GM19238 (cell line): ENCODE data around the gene DGKE.

Experiments
- DNase-seq: peaks from one replicate; pipeline ENCODE4 v3.0.0; 2011; ENCODE audit warnings: low spot score; ENCODE audit not compliant: insufficient read length

The DGKE gene

DNA sequence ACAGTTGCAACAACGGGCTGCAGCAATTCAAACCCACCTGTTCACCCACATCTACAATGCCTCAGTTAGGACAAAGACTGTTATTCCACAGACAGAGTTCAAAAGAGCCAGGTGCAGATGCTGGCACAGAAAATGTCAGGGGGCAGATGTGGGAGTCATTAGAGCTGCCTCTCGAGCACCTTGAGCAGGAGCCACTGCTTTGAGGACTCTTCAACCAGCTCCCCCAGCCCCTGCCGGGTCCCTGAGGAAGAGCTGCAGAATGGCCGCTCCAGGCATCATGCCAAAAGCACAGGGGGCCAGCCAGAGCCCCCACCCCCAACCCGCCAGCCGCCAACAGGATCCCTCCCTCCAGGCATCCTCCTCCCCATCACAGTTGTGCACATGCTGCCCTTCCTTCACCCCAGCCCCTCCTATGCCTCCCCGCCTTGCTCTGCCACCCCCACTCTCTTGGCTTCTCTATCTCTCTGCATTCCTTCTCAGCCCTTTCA is 21.0 kb upstream of the DGKE start:
- DNase-seq, result no peak

DNA sequence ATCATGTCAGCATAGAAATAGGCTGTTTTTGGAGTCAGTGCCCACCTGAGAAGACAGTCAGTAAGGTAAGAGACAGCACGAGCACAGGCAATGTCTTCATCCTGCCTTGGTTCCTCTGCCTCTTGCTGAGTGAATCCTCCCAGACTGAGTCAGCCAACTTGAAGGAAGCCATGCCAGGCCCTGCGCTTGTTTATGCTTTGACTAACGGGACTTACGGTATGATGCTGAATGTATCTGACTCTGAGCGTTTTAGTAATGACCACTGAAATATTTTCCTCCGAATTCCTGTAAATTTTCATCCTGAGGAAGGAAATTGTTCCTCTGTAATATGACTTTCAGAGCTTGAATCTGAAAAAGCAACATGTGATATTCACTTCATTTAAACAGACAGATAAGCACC is 18.2 kb upstream of the DGKE start:
- no peak for DNase-seq

DNA sequence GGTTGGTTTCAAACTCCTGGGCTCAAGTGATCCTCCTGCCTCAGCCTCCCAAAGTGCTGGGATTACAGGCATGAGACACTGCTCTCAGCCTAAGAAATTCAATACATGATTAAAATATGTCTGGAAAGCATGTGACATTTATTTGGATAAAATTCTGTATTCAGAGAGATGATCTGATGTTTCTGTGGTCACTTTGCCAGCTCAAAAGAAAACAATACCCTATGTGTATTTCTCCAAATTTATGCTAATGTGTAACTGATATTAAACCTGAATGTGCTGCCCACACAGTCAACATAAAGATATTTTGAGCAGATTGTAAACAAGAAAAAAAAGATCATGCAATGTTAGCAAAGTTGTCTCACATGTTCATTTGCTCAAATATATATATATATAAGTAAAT is 16.9 kb upstream of the DGKE start:
- DNase-seq, result no peak

GRCh38 chr17:56819030-56819429 is 14.9 kb upstream of the DGKE start:
- DNase-seq, result no peak

GRCh38 chr17:56819431-56820145 is 14.4 kb upstream of the DGKE start:
- peak; percentile 65 for DNase-seq

DNA sequence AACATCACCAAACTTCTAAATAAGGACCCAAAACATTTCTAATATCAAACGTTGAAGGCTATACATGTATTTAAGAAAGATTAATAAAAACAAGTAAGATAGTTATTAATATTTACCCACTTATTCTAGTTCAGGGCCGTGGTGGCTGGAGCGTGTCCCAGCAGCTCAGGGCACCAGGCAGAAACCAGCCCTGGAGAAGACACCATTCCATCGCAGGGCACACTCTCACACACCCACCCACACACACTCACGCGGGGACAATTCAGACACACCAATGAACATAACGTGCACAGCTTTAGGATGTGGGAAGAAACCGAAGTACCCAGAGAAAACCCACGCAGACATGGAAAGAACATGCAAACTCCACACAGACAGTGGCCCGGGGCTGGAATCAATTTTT is 13.7 kb upstream of the DGKE start:
- no peak for DNase-seq

GRCh38 chr17:56821847-56822534 is 12.0 kb upstream of the DGKE start:
- DNase-seq, result no peak

DNA sequence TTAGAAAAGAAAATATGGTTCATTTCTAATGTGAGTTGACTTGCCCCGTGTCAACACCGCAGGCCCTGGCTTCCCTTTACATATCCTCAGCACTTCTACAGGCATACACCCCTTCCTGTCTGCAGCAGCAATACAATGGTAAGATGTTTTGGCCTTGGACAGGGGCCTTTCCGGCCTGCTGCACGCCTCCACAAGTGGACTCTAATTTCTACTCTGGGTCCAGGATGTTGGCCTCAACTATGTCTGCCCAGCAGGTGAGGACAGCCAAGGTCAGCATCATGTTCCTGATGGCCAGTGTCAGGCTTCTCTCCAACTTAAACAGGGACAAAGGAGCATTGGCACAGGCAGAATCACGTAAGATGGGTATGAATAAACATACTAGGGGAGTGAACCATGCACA is 11.2 kb upstream of the DGKE start:
- no peak for DNase-seq

DNA sequence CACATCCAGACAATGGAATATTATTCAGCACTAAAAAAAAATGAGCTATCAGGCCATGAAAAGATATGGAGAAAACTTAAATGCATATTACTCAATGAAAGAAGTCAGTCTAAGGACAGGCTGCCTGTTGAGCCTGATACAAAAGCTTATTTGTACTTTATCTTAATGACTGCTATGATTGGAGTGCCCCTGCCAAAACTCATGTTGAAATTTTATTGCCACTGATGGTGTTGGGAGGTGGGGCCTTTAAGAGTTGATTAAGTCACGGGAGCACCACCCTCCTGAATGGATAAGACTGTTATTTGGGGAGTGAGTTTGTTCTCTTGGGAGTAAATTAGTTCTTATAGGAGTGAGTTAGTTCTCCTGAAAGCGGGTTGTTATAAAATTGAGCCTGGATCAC is 10.1 kb upstream of the DGKE start:
- no peak for DNase-seq

DNA sequence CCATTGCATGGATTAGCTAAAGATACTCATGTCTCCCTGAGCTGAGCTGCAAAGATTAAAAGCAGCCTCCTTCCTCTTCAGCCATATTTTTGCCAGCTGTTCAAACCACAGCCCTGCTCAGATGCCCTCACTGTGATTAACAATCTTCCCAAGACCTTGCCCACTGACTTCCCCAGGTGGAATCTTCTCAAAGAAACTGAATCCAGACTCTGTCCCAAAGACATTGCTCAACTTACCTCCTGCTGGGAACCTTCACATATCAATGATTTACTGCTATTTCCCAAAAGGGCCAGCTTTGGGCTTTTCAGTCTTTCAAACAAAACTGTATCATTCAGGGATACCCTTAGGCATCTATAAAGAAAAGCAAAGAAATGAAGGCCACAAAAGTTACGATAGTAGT is 9.4 kb upstream of the DGKE start:
- no peak for DNase-seq

GRCh38 chr17:56826611-56827414 is 7.1 kb upstream of the DGKE start:
- no peak for DNase-seq

- no peak for DNase-seq
These were observed 3.1 kb upstream of the DGKE start for GRCh38 chr17:56830726-56831368.

DNA sequence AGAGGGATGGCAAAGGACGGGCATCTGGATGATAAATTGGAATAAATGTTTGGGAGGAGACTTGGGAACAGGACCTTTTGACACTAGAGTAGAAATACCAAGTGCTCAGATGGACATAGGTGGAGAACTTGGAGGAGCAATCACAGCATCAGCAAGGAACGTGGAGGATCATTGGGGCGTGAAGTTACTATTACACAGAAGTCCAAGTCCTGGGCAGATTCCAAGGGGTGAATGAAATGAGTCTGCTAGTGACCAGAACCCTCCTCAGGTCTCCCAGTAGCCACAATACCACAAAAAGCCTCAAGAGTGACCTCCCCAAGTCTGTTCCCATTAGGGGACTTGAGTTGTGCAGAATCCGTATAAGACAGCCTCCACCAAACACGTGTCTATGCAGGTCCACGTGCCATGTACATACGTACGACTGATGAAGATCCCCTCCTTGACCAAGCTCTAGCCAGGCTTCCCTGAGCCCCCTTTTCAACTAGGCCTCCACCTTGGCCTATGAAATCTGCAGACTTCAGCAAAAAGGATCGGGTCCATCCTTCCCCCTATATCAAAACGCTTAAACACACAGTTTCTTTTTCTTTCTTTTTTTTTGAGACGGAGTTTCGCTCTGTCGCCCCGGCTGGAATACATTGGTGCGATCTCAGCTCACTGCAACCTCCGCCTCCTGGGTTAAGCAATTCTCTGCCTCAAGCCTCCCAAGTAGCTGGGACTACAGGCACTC is 2.4 kb upstream of the DGKE start:
- DNase-seq, result no peak

GRCh38 chr17:56832446-56832845 is 1.5 kb upstream of the DGKE start:
- DNase-seq, result no peak

DNA sequence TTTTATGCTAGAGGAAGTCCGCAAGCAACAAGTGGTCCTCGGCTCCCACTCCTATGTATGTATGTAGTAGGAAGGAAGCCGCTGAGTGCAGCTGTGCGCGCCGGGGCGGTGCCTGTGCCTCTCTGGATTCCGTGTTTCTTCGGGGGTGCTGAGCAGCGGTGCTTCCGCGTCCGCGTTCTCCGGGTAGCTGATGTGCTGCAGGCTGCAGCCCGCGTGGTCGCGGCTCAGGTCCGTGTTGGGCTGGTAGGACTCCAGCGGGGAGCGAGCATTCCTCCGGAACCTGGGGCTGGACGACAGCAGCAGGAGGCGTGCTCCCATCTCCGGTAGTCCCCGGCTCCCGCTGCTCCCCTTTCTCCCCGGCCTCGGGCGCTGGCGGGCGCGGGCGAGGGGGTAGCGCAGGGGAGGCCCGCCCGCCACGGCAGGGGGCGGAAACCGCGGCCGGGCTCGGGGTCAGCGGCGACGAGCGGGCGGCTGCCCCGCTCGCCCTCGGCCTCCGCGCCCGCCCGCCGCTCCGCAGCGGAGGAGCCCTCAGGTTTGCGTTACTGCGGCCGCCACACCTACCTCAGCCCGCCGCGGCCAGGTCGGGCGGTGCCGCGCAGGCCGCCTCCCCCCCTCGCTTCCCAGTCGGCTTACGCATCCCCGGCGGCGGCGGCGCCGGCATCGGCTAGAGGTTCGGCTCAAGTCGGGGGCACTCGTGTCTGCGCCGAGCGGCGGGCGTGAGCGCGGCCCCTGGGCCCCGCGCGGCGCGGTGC is 718 bp upstream of the DGKE start:
- peak; percentile 63 for DNase-seq

DNA sequence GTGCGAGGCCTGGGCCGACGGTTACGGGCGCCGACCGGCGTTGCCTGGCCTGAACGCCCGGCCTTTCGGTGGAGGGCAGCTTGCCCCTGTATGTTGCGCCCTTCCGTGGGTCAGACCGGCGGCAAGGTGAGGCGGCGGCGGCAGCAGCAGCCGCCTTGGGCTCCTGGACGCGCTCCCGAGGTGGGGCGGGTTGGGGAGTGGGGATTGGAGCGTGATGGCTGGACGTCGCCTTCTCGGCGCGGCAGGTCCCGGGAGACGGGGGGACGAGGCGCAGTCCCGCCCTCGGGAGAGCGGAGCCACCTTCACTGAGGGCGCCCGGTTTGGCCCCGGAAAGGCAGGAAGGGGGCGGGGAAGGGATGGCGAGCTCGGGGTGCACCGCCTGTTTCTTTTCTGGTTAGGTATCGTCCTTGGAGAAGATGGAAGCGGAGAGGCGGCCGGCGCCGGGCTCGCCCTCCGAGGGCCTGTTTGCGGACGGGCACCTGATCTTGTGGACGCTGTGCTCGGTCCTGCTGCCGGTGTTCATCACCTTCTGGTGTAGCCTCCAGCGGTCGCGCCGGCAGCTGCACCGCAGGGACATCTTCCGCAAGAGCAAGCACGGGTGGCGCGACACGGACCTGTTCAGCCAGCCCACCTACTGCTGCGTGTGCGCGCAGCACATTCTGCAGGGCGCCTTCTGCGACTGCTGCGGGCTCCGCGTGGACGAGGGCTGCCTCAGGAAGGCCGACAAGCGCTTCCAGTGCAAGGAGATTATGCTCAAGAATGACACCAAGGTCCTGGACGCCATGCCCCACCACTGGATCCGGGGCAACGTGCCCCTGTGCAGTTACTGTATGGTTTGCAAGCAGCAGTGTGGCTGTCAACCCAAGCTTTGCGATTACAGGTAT is 671 bp downstream of the DGKE start:
- DNase-seq, result peak; percentile 34

DNA sequence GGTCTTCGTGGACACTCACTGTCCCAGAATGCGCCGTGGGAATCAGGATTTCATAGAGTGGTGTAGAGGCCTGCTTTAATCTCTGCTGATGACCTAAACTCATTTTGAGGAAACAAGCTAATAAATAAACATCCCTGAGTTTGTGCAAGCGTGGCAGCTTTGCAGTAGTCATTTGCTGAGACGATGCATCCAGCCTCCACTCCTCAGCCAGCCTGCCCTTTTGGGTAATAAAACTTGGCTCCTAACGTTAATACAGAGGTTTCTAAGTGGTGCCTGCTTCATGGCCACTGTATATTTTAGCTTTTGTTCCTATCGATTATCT is 1.3 kb downstream of the DGKE start:
- DNase-seq, result no peak

GRCh38 chr17:56838687-56839086 is 4.7 kb downstream of the DGKE start:
- no peak for DNase-seq

- no peak for DNase-seq
These were observed 8.6 kb downstream of the DGKE start for GRCh38 chr17:56842577-56842976.

- no peak for DNase-seq
These were observed 12.0 kb downstream of the DGKE start for GRCh38 chr17:56845934-56846333.
